OCI-LY1 (cell line): ENCODE measurements around the gene CHRM4.
A peak's percentile ranks its signal among the peaks of the same experiment; 100 is the strongest.

ENCODE experiments used
- H2AFZ ChIP-seq: fragments of 200-600 bp; sonication (generic), shearing (Covaris generic); 2 replicates; pipeline ENCODE4 v1.6.0; 2014; ENCODE audit warnings: antibody characterized with exemption, mild to moderate bottlenecking, low read length
- H3F3A ChIP-seq: fragments of 200-600 bp; sonication (generic), shearing (Covaris generic); 2 replicates; pipeline ENCODE4 v1.6.0; 2014; ENCODE audit warnings: mild to moderate bottlenecking, antibody characterized with exemption, low read length, moderate library complexity; ENCODE audit not compliant: insufficient read depth
- H3K27ac ChIP-seq: fragments of 200-600 bp; sonication (generic); 2 replicates; pipeline ENCODE4 v1.5.1; 2014; ENCODE audit warnings: low read length, mixed run types, mild to moderate bottlenecking, low read depth; ENCODE audit not compliant: poor library complexity, severe bottlenecking
- H3K27me3 ChIP-seq: fragments of 200-600 bp; sonication (generic); 2 replicates; pipeline ENCODE4 v1.6.0; 2014; ENCODE audit warnings: antibody characterized with exemption, mild to moderate bottlenecking, low read length, moderate library complexity; ENCODE audit not compliant: insufficient read depth
- H3K36me3 ChIP-seq: fragments of 200-600 bp; sonication (generic); 2 replicates; pipeline ENCODE4 v1.6.1; 2014; ENCODE audit warnings: mild to moderate bottlenecking, antibody characterized with exemption, low read length, moderate library complexity, mixed read lengths; ENCODE audit not compliant: insufficient read depth
- H3K4me1 ChIP-seq: fragments of 200-600 bp; sonication (generic); 2 replicates; pipeline ENCODE4 v1.5.1; 2014; ENCODE audit warnings: mild to moderate bottlenecking, low read length, moderate library complexity; ENCODE audit not compliant: insufficient read depth, severe bottlenecking
- H3K4me2 ChIP-seq: fragments of 200-600 bp; sonication (generic), shearing (Covaris generic); 2 replicates; pipeline ENCODE4 v1.6.1; 2014; ENCODE audit warnings: low read length
- H3K4me3 ChIP-seq: fragments of 200-600 bp; sonication (generic); 2 replicates; pipeline ENCODE4 v1.5.1; 2014; ENCODE audit warnings: low read length, low read depth, mild to moderate bottlenecking, mixed read lengths; ENCODE audit not compliant: poor library complexity, severe bottlenecking
- H3K79me2 ChIP-seq: fragments of 200-600 bp; shearing (Covaris generic); 2 replicates; pipeline ENCODE4 v1.6.1; 2016; ENCODE audit warnings: mixed run types, low read length, mixed read lengths; ENCODE audit not compliant: insufficient read depth
- H3K9ac ChIP-seq: fragments of 200-600 bp; sonication (generic), shearing (Covaris generic); 2 replicates; pipeline ENCODE4 v1.6.1; 2014; ENCODE audit warnings: mild to moderate bottlenecking, low read length, mixed read lengths
- H3K9me2 ChIP-seq: fragments of 200-600 bp; sonication (generic), shearing (Covaris generic); 2 replicates; pipeline ENCODE4 v1.6.1; 2014; ENCODE audit warnings: low read depth, mild to moderate bottlenecking, low read length, mixed read lengths
- H3K9me3 ChIP-seq: fragments of 200-600 bp; shearing (Covaris generic); 2 replicates; pipeline ENCODE4 v1.6.1; 2014; ENCODE audit warnings: low read length, mixed read lengths
- H4K20me1 ChIP-seq: fragments of 200-600 bp; sonication (generic), shearing (Covaris generic); 2 replicates; pipeline ENCODE4 v1.6.0; 2016; ENCODE audit warnings: mild to moderate bottlenecking, low read length; ENCODE audit not compliant: insufficient read depth
- CTCF ChIP-seq: fragments of 200-600 bp; sonication (generic), shearing (Covaris generic); IDR thresholded peaks from 2 replicates; pipeline ENCODE4 v1.5.1; 2017; ENCODE audit warnings: mild to moderate bottlenecking, antibody characterized with exemption, low read length, moderate library complexity, mixed read lengths
- EZH2 ChIP-seq: fragments of 200-600 bp; sonication (generic), shearing (Covaris generic); IDR thresholded peaks from 2 replicates; pipeline ENCODE4 v1.8.0; 2017; ENCODE audit warnings: borderline replicate concordance, mixed run types, mild to moderate bottlenecking, antibody characterized with exemption, low read length, moderate library complexity, mixed read lengths

CHRM4 gene

GRCh38 chr11:46393759-46394158 lies 2.2 kb upstream of the CHRM4 start:
- H3K9me2 ChIP-seq: no peaks in the 10 kb centered on the region
- H4K20me1 ChIP-seq: no peaks in the 10 kb centered on the region
- no peak overlapping the region for H3K27ac ChIP-seq
- H3K4me2 ChIP-seq: no peak overlapping the region
- no peak overlapping the region for H2AFZ ChIP-seq
- H3F3A ChIP-seq: no peaks in the 10 kb centered on the region
- no peaks in the 10 kb centered on the region for H3K79me2 ChIP-seq
- peaks cover 4% of the 10 kb centered on the region; the same call in 1 of the 2 replicates for H3K27me3 ChIP-seq
- peaks cover 7% of the 10 kb centered on the region for H3K36me3 ChIP-seq
- H3K9ac ChIP-seq: no peak overlapping the region
- no peak overlapping the region for H3K4me3 ChIP-seq
- H3K9me3 ChIP-seq: no peaks in the 10 kb centered on the region
- no peak for TF ChIP-seq CTCF
- no peak for TF ChIP-seq EZH2
- peaks cover 24% of the 10 kb centered on the region for H3K4me1 ChIP-seq

GRCh38 chr11:46393231-46393616 lies 1.6 kb upstream of the CHRM4 start:
- H4K20me1 ChIP-seq: no peaks in the 10 kb centered on the region

GRCh38 chr11:46392421-46393230 lies 1.1 kb upstream of the CHRM4 start:
- H3K4me2 ChIP-seq: peak overlapping the region; percentile 89
- TF ChIP-seq CTCF (no peak), EZH2 (no peak)
- peaks cover 4% of the 10 kb centered on the region; the same call in 1 of the 2 replicates for H3K27me3 ChIP-seq
- H3F3A ChIP-seq: no peaks in the 10 kb centered on the region
- no peaks in the 10 kb centered on the region for H3K9me3 ChIP-seq
- H4K20me1 ChIP-seq: no peaks in the 10 kb centered on the region
- no peak overlapping the region for H3K9ac ChIP-seq
- H3K4me3 ChIP-seq: peak overlapping the region; percentile 54
- no peaks in the 10 kb centered on the region for H3K9me2 ChIP-seq
- H3K79me2 ChIP-seq: no peaks in the 10 kb centered on the region
- no peak overlapping the region for H3K27ac ChIP-seq
- peaks cover 24% of the 10 kb centered on the region for H3K4me1 ChIP-seq
- peaks cover 7% of the 10 kb centered on the region for H3K36me3 ChIP-seq
- H2AFZ ChIP-seq: no peak overlapping the region

More at GRCh38 chr11:46393231-46393616, 1.6 kb upstream of the CHRM4 start:
- Histone ChIP-seq H2AFZ (no peak overlapping the region), H3K27me3 (peaks cover 4% of the 10 kb centered on the region; the same call in 1 of the 2 replicates), H3K4me3 (peak overlapping the region; percentile 54), H3K36me3 (peaks cover 7% of the 10 kb centered on the region), H3K9ac (no peak overlapping the region), H3K4me2 (peak overlapping the region; percentile 89; the same call in 1 of the 2 replicates), H3F3A (no peaks in the 10 kb centered on the region), H3K9me3 (no peaks in the 10 kb centered on the region), H3K27ac (no peak overlapping the region), H3K9me2 (no peaks in the 10 kb centered on the region), H3K4me1 (peaks cover 24% of the 10 kb centered on the region), H3K79me2 (no peaks in the 10 kb centered on the region)
- TF ChIP-seq CTCF: no peak
